Measurements from ENCODE around the gene TAF10.

DNA sequence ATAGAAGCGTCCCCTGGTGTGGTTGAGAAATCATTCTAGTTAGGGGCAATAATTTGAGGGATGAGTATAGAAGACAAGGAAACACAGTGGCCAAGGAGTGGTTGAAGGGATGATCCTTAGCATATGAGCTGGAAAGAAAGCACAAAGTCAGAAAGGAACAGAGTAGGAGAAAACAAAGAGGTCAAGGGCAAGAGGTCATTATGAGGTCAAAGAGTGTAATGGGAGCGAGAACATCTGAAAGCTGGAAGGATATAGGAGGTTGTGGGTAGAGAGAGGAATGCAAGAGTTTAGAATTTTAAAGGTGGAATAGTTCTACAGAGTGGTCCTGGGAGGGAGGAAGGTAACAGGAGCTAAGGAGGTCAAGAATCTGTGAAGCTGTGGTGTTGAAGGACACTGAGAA lies 41.6 kb upstream of the TAF10 start:
- TF ChIP-seq, protein P1, sequence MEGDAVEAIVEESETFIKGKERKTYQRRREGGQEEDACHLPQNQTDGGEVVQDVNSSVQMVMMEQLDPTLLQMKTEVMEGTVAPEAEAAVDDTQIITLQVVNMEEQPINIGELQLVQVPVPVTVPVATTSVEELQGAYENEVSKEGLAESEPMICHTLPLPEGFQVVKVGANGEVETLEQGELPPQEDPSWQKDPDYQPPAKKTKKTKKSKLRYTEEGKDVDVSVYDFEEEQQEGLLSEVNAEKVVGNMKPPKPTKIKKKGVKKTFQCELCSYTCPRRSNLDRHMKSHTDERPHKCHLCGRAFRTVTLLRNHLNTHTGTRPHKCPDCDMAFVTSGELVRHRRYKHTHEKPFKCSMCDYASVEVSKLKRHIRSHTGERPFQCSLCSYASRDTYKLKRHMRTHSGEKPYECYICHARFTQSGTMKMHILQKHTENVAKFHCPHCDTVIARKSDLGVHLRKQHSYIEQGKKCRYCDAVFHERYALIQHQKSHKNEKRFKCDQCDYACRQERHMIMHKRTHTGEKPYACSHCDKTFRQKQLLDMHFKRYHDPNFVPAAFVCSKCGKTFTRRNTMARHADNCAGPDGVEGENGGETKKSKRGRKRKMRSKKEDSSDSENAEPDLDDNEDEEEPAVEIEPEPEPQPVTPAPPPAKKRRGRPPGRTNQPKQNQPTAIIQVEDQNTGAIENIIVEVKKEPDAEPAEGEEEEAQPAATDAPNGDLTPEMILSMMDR (IDR thresholded peaks at IDR 0.05 in 4 of 5, conservative IDR thresholded peaks at IDR 0.05 in 1 of 5) = no peak
- TF ChIP-seq POLR2A (IDR thresholded peaks at IDR 0.05) = no peak
